Activated gamma-delta T cell treated with anti-CD3 and anti-CD28 coated beads, Interleukin-2, amount 50 U/mL, for 16 hours (primary cell): ENCODE data around the gene PDE4B.
"Not testable (repeated sequence)": the region's sequence is repeated elsewhere in the genome, so short reads cannot be mapped to it uniquely, and the experiment has no call there.

Experiments
- DNase-seq: peaks from one replicate; pipeline ENCODE4 v3.0.0-alpha.2; 2020; ENCODE audit warnings: low read depth

PDE4B gene

DNA sequence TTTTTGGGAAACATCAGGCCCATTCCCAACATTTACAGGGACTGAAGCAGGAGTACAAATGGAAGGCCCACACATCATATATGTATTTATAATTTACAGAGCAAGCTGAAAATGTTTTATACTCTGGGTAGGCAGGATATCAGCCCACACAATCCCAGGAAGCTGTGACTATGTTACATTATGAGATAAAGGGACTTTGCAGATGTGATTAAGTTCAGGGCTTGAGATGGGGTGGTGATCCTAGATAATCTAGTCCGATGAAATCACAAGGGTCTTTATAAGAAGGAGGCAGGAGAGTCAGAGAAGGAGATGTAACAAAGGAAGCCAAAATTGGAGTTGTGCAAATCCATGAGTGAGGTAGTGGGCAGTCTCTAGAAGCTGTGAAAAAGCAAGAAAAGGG is 160.5 kb downstream of the PDE4B start:
- DNase-seq = no peak

DNA sequence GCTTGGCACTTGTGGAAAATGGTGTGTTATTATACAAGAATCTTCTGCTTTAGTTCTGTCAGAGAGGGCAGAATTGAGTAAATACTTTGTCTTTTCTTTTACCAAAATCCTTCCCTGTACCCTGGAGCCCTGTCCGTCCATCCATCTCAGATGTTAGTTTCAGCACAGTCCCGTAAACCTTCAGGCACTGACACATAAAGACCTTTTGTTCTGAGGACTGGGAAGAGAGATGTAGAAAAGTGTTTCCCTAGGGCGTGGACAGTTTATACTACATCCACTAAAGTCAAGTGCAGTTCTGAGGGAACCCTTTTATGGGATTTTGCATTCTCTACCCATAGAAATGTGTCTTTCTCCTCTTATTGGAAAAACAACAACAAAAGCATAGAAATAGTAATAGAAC is 162.4 kb downstream of the PDE4B start:
- no peak for DNase-seq

DNA sequence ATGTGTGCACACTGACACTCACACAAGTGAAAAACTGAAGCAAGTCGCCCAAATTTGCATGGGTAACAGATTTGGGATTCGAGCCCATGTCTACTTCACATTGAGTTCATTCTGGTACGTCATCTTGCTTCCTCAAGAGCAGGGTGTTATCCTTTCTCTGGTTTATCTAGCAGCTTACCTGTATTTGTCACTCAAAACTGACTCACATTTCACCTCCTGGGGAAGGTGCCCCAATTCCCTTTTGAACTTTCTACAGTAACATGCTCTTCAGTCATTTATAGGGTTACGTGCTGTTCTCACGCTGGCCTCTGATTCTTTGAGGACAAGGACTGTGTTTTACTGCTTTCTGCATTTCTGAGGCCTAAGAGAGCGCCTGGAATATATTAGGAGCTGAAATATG is 162.8 kb downstream of the PDE4B start:
- no peak for DNase-seq

DNA sequence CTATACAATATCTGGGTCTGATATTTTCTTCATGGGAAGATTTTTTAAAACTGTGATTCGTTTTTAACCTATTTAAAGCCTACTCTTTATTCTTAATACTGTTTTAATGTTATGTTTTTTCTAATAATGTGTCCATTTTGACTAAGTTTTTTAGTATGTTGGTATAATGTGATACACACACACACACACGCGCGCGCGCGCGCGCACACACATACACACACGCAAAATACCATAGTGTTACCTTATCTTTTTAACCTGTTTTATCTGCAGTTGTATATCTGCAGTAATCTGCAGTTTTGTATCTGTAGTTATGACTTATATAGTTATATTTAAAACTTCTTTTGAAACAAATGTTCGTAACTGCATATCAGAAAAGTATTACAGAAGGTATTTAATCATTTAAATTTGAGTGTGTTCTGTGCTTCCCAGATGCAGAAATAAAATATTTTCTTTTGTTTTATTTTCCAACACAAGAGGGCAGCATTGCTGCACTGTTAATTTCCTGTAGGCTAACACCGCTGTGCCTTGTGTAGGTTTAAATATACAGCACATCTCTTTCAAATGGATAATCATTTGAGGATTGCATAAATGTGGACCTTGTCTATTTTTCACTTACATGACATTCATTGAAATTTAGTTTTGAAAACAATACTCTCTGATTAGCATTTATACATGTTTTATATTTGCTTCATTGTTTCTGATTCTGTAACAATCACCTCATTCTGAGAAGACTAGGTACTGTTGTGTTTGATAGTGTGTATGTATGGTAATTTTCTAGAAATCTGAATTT is 166.1 kb downstream of the PDE4B start:
- no peak for DNase-seq

DNA sequence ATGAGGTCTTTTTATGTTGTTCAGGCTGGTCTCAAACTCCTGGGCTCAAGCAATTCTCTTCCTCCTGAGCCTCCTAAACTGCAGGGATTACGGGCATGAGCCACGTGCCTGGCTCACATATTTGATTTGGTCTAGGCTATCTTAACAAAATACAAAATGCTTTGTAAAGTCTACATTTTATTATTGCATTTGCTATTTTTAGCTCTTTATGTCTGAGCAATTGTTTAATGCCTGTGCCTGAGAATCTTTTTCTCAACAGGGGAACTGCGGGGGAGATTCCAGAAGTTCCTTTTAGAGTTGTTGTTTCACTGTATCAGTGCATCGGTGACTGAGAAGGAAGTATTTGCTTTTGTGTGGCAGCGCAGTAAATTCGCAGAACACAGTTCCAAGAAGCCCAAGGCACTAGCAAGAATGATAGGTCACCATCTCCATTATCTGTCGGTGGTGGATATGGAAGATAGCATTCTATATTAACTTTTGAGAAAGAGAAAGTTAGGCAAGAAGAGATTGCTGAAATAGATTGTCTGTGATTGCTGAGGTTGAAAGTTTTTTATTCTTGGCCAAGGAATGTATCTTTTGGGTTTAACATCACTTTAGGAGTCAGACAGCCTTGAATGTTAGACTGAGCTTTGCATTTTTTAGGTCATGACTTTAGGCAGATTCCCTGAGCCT is 167.3 kb downstream of the PDE4B start:
- DNase-seq = no peak

DNA sequence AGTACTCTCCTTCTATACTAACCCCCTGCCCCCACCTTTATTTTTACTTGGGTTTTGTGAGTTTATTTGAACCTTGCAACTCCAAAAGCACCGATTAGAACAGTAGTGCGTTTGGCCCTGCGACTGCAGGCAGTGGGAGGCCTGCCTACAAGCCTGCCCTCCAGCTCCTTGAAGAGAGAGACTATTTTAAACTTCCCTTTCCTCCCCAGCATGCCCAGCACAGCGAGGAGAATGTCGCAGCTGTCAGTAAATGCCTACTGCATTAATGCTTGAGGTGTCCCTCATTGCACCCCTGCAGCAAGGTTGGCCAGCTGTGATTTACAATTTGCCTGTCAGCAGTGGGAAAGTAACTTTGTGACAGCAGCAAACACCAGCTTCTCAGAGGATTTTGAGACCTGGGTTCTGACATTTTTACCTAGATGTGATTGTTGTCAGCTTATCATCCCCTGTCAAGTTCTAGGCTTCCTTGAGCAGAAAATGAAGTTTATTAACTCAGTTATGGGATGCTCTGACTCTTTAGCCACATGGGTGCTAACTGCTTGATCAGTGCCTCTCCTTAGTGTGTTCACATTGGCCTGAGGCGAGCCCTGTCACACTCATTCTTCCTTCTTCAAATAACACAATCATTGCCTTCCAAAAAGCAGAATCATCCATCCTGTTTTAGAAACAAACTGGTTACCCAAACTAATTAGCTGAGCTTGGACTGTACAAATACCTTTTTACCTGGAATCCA is 170.6 kb downstream of the PDE4B start:
- no peak for DNase-seq

DNA sequence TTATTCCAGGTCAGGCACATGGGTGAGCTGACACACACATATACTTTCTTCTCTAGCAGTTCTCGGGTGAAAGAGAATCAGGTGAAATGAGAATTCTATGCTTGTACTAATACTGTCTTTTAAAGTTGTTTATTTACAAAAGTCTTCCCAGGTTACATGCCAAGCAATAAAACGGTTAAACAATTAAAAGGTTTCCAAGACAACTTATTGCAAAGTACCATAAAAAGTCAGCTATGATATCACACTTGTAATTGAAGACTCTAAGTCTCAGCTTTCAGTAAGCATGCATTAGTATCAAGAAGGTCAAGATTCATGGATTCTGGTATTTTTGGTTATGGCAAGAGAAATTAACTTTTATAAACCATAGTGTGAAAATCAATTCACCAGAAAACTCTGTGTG is 171.4 kb downstream of the PDE4B start:
- no peak for DNase-seq

DNA sequence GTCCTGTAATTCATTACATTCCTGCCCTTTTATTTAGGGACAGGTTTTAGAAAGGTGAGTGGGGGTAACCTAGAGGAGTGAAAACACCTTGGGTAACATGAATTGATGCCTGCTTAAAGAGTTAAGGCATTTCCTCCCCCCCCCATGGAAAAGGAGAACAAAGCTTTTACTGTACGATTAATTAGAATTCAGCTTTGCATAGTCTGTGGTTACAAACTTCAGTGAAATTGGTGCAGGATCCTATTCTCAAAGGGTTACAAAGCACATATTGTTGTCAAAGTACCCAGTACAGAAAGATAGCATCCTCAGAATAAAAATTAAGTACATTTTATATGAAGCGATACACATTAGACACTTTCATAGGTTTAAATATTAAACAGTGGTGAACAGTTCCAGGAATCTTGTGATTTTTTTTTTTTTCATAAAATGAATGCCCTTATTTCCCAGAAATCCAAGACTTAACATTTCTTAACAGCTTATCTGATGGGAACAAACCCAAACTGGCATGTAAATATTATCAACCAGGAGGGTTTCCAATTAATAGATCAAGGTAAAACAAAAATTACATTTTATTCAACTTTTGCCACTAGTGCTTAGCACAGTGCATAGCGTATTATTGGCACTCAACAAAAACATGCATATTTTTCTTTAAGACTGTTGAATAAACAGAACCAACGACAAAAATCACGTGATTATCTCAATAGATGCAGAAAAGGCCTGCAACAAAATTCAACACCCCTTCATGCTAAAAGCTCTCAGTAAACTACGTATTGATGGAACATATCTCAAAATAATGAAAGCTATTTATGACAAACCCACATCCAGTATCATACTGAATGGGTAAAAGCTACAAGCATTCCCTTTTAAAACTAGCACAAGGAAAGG is 172.7 kb downstream of the PDE4B start:
- DNase-seq = no peak

DNA sequence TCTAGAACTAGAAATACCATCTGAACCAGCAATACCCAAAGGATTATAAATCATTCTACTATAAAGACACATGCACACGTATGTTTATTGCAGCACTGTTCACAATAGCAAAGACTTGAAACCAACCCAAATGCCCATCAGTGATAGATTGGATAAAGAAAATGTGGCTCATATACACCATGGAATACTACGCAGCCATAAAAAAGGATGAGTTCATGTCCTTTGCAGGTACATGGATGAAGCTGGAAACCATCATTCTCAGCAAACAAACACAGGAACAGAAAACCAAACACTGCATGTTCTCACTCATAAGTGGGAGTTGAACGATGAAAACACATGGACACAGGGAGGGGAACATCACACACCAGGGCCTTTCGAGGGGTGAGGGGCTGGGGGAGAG is 174.8 kb downstream of the PDE4B start:
- DNase-seq = not testable (repeated sequence)

DNA sequence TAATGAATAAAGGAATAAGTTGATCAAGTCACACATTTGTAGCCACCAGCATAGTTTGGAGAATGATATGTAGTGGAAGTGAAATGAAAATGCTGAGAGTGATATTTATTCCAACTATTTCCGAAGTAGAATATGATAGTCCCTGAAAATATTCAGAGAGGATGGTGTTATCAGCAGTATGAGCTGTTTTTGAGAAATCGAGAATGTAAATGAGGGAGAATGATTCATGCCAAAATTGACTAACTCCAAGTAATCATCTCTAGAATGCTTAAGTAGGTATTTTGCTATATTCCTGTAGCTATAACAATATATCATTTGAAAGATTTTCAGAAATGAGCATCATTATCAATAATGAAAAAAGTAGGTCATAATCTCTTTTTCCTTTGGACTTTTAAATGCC is 178.9 kb downstream of the PDE4B start:
- no peak for DNase-seq

DNA sequence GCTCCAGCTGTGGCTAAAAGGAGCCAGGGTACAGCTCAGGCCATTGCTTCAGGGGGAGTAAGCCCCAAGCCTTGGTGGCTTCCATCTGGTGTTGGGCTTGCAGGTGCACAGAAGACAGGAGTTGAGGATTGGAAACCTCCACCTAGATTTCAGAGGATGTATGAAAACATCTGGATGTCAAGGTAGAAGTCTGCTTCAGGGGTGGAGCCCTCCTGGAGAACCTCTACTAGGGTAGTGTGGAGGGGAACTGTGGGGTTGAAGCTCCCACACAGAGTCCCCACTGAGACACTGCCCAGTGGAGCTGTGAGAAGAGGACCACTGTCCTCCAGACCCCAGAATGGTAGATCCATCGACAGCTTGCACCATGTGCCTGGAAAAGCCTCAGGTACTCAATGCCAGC is 183.0 kb downstream of the PDE4B start:
- DNase-seq = no peak

DNA sequence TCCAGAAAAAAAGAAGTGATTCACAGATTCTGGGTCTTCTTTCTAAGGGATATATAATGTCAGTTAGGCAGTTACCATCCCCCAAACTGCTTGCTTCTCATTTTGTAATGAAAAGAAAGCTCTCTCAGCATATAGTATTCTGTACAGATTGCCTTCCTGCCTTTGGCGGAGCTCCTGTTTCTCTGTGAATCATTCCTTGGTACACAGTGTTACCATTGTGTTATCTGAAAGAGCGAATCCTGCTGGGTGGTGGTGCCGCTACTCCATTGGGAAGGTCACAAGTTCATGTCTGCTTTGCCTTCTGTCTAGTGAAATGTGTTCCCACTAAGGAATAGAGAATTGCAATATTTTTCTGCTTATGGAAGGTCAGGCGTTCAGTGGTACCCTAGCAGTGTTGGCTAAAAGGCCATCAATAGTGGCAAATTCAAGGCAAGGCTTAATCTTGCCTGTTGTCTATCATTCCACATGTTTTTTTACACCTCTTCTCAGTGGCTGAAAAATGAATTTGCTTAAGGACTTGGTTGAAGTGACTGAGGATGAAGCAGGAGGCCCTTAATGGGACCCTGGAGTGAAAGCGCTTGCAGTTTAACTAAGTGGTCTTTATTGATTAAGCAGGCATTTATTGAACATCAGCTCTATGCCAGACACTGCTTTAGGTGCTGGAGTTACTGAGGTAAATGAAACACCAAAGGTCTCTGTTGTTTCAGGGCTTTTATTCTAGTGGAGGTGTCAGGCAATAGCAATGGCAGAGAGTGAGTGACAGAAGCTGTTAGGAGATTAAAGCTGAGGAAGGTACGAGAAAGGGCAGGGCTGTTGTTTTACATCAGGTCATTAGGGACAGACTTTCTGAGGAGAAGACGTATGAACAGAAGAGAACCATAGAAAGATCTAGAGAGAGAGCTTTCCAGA is 186.7 kb downstream of the PDE4B start:
- no peak for DNase-seq

DNA sequence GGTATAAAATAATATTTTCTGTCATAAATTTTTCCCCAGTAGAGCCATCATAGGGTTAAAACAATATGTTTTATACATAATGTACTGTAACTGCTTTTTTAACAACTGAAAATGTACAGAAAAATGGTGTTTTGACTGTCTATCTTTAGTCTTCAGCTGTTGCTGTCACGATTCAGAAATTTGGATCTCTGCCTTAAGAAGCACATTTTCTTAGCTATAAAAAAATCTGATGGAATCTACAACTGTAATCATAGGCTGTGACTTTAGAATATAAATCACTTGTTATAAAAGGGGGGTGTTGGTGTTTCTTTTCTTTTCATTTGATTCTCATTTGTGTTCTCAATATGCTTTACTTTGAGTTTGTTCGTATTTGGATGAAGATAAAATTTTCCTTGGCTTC is 187.5 kb downstream of the PDE4B start:
- DNase-seq = no peak

DNA sequence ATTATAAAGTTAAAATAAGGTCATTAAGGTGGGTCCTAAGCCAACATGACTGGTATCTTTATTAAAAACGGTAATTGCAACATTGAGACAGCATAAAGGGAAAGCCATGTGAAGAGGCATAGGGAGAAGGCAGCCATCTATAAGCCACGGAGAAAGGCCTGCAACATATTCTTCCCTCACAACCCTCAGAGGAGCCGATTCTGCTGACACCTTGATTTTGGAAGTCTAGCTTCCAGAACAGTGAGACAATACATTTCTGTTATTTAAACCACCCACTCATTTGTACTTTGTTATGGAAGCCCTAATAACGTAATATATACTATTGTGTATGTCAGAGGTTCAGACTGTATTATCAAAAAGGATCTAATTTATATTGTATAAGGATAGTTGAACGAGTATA is 190.8 kb downstream of the PDE4B start:
- DNase-seq = no peak

DNA sequence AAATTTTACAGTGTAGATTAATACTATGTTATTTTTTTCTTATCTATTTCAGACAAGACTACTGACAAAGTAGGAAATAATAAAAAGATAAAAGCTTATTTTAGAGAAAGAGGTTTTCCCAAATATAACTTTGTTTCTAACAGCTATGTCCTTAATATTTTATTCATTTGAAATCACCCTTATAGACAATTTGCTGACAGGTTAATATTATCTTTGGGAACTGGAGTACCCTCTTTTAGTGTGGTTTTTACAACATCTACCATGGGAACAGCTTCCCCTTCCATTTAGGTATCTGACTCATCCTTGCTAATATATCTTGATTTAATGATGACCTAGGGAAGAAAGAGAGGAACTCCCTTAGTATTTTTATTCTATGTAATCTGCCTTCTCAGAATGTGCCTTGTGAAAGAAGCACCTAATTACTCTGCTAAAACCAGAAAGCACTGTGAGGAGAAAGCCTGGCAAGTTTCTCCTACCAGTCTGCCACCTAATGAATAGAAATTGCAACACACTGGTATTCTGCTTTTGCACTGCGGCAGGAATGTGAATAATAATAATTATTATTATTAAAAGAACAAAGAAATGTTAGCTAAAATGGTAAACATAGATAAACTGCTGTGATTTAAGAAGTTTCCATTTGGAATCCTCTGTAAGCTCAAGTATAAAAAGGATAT is 192.8 kb downstream of the PDE4B start:
- no peak for DNase-seq

DNA sequence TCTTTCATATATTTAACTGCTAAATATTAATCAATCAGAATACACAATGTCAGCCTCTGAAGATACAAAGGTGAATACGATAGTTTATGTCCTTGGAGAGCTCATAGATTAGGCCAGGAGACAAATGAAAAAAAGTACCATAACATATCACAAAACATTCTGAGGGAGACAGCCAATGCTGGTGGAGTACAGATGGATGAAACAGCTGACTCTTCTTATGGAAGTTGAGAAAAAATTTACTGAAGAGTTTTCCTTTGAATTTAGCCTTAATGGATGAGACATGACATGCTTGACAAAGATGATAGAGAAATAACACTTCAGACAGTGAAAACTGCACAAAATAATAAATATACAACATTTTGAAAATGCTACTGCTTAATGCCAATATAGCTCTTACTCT is 193.5 kb downstream of the PDE4B start:
- DNase-seq = no peak

DNA sequence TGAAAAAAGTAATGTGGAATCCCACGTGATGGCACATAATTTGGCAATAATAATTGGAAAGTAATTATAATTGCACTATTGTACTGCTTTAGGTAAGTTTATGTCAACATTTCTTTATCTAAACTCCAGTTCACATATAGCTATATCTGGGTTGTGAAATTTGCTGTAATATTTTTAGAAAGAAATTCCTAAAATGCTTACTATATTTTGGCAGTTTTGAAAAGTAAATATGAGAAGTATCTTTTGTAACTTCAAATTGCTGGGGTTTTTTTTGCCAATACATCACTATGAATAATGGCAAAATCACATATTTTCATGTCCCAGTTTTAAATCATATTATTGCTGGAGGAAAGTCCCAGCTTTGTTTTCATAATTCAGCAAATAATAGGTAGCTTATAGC is 197.5 kb downstream of the PDE4B start:
- no peak for DNase-seq

DNA sequence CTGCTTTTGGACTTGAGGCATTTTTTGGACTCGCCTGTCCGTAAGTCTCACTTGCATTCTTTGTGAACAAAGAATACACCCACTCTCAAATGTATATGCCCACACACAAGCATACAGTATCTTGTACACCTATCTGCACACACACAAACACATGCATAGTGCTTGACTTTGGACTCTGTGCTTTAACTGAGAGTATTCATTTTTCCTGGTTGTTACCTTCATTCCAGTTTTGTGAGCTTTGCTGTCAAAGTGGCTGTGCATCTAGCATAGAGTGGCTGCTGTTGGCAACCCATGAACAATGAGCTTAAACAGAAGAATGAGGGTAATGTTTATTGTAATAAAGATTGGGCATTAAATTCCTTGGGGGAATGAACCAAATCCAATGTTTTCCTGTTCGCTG is 199.0 kb downstream of the PDE4B start:
- DNase-seq = no peak

DNA sequence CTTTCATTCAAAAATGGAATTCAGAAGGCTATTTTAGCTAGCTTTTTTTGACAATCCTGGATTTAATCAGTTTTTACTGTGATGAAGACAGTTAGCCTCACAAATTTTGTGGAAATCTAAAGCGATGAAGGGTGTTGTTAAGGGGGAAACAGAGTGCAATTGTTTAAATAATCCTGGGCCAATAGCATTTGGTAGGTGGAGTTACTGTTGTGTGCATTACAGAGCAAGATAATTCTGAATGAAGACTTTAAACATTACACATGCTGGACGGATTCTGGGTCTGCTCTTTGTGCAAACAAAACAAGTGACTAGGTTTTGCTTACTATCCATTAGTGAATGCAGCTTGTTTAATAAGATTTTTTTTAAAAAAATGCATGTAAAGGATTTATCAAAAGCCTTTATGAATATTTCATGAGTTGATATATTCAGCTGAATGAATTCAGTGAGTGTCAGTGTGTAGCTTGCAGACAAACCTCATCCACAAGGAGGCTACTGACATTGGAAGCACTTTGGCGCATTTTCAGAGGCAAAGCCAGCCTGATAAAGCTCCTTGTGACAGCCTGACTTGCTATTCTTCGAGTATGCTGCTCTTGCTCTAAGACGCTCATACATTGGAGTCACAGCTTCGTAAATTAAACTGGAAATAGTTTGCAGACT is 199.6 kb downstream of the PDE4B start:
- DNase-seq = no peak

DNA sequence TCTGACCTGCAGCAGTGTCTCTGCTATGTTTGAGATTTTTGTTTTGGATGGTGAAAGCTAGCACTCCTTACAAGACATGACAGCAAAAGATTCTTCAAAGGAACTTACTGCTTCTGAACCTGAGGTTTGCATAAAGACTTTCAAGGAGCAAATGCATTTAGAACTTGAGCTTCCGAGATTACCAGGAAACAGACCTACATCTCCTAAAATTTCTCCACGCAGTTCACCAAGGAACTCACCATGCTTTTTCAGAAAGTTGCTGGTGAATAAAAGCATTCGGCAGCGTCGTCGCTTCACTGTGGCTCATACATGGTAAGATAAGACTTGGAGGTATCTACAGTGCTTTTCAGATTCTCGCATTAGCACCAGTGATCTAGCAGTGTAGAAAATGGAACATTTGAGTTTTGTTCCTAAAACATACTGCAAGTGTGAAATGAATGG is 200.2 kb downstream of the PDE4B start:
- DNase-seq = no peak
